MCF 10A (cell line): Measurements from ENCODE around the gene RPTOR. TPM values are rescaled to one million over a fixed set of nuclear protein-coding genes. Genes with fewer than 3 reads are reported as not detected.

Source experiments
- BruUV-seq: library from RNA; stranded (reverse); fragments of 400-500 nt; replicated peaks from 2 replicates; lab custom pipeline; 2021; lab: Mats Ljungman, UMichigan
- CTCF ChIA-PET: fragments of 300-600 bp; sonication (Branson Sonifier 250); formaldehyde crosslinking; extraction: SDS; loops from one replicate; lab custom pipeline; 2021; ENCODE audit warnings: antibody characterized with exemption, inconsistent platforms; lab: Yijun Ruan, JAX
- POLR2A ChIA-PET: fragments of 300-600, 350-650 bp; sonication (Branson Sonifier 250); formaldehyde crosslinking; extraction: SDS; loops from one replicate; lab custom pipeline; 2020; ENCODE audit warnings: antibody characterized with exemption, inconsistent platforms; lab: Yijun Ruan, JAX
- DNase-seq: peaks from one replicate; pipeline ENCODE4 v3.0.0-alpha.2; 2018; ENCODE audit not compliant: unreplicated experiment
- H3K27ac Mint-ChIP-seq: one replicate; pipeline ENCODE4 v1.8.0; 2022; ENCODE audit warnings: mild to moderate bottlenecking, low read depth, mixed read lengths; ENCODE audit not compliant: unreplicated experiment
- H3K27me3 Mint-ChIP-seq: one replicate; pipeline ENCODE4 v1.8.0; 2022; ENCODE audit warnings: mixed read lengths; ENCODE audit not compliant: insufficient read depth, unreplicated experiment
- H3K36me3 Mint-ChIP-seq: one replicate; pipeline ENCODE4 v1.8.0; 2022; ENCODE audit warnings: mild to moderate bottlenecking, moderate library complexity, mixed read lengths; ENCODE audit not compliant: insufficient read depth, unreplicated experiment
- H3K4me1 Mint-ChIP-seq: one replicate; pipeline ENCODE4 v1.8.0; 2022; ENCODE audit warnings: mixed read lengths; ENCODE audit not compliant: insufficient read depth, unreplicated experiment
- H3K4me3 Mint-ChIP-seq: one replicate; pipeline ENCODE4 v1.8.0; 2022; ENCODE audit warnings: mild to moderate bottlenecking, moderate library complexity, mixed read lengths; ENCODE audit not compliant: unreplicated experiment
- H3K9me3 Mint-ChIP-seq: one replicate; pipeline ENCODE4 v1.8.0; 2022; ENCODE audit warnings: mixed read lengths; ENCODE audit not compliant: unreplicated experiment
- intact Hi-C: fragments of 100-400 bp; cut with micrococcal nuclease; formaldehyde crosslinking; loops from 2 replicates; pipeline ENCODE4 v1.14.1; 2022
- total RNA-seq: library from RNA; stranded (reverse); gene quantifications from 2 replicates; pipeline ENCODE4 v1.2.3, GENCODE V29; 2022
- TF ChIP-seq, protein P1 (sequence below): fragments of 200-600 bp; IDR thresholded peaks from one replicate; pipeline ENCODE4 v1.8.0; 2022; ENCODE audit warnings: antibody characterized with exemption, mild to moderate bottlenecking; ENCODE audit not compliant: unreplicated experiment

The RPTOR gene
- total RNA-seq, 1 experiment from 2014 or later = 41.3 TPM

DNA sequence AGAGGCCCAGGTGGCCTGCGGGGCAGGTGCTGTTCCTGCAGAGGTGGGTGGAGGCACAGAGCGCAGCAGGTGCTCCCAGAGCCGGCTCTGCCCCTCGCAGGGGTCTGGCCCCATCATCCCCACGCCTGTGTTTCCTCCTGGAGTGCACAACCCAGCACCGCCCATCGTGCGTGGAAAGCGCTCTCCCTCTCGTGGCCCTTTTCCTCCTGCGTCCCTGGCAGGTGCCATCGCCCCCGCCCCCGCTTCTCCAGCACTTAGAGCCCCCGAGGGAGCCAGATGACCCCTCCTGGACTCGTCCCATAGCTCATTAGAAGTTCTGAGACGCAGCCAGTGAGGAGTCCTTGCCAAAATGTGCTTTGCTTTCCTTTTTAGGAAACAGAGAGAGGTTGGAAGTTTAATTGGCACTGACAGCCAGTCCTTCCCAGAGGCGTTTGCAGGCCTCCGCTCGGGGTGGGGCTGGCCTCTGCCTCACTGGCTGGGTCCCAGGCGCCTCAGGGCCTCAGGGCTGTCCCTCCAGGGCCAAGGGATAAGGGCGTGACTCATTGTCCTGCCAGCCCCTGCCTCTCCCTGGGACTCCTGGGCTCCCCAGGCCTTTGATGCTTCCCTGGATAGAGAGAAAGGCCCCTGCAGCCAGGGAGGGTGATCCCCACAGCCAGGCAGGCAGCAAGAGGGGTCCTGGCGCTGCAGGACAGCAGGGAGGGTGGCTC lies 414.8 kb downstream of the RPTOR start:
- CTCF ChIA-PET = no interaction called here
- Mint-ChIP-seq H3K36me3 (peaks cover 20% of the 10 kb centered on the region), H3K4me3 (no peak overlapping the region), H3K9me3 (no peaks in the 10 kb centered on the region), H3K27me3 (no peaks in the 10 kb centered on the region), H3K4me1 (no peaks in the 10 kb centered on the region), H3K27ac (no peak overlapping the region)
- intact Hi-C loops = no loop called here
- TF ChIP-seq, protein P1, sequence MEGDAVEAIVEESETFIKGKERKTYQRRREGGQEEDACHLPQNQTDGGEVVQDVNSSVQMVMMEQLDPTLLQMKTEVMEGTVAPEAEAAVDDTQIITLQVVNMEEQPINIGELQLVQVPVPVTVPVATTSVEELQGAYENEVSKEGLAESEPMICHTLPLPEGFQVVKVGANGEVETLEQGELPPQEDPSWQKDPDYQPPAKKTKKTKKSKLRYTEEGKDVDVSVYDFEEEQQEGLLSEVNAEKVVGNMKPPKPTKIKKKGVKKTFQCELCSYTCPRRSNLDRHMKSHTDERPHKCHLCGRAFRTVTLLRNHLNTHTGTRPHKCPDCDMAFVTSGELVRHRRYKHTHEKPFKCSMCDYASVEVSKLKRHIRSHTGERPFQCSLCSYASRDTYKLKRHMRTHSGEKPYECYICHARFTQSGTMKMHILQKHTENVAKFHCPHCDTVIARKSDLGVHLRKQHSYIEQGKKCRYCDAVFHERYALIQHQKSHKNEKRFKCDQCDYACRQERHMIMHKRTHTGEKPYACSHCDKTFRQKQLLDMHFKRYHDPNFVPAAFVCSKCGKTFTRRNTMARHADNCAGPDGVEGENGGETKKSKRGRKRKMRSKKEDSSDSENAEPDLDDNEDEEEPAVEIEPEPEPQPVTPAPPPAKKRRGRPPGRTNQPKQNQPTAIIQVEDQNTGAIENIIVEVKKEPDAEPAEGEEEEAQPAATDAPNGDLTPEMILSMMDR = no peak
- POLR2A ChIA-PET = interaction anchor here (0.7 to 1.2 kb wide), 3 partner anchors 17 to 512 kb away, joined by 3 read pairs; no protein-coding TSS in a partner anchor
- no TSS peak for BruUV-seq
- no peak for DNase-seq

DNA sequence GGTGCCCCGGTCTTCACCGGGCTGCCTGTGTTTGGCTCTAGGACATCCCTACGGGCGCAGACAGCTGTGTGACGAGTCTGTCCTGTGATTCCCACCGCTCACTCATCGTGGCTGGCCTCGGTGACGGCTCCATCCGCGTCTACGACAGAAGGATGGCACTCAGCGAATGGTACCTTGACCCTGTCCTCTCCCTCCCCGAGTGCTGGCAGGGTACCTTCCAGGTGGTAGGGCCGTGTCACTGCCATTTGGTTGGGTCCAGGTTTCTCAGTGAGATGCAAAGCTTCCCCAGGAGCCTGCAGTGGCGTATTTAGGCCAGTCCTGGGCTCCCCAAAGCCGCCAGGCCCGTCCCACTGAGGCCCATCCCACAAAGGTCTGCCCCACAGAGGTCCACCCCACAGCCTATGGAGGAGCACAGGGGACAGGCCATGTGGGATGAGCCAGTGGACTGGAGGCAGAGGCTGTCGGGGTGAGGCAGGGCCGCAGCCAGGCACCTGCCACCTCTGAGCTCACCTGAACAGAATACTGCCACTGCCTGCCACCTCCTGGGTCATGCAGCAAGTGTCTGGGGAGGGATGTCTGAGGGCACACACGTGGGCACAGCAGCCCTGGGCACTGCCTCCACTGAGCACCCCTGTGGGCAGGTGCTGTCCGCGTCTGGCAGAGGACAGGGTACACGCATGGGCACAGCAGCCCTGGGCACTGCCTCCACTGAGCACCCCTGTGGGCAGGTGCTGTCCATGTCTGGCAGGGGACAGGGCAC lies 415.6 kb downstream of the RPTOR start:
- DNase-seq = no peak
- BruUV-seq = no TSS peak
- no peaks in the 10 kb centered on the region for H3K9me3 Mint-ChIP-seq
- peaks cover 17% of the 10 kb centered on the region for H3K36me3 Mint-ChIP-seq
- CTCF ChIA-PET = no interaction called here
- no peak overlapping the region for H3K4me3 Mint-ChIP-seq
- no peaks in the 10 kb centered on the region for H3K4me1 Mint-ChIP-seq
- POLR2A ChIA-PET = interaction anchor here (1.2 kb wide), 1 partner anchor 506 kb away, joined by 3 read pairs; no protein-coding TSS in a partner anchor
- no peak overlapping the region for H3K27ac Mint-ChIP-seq
- intact Hi-C loops = no loop called here
- TF ChIP-seq, protein P1 = no peak
- H3K27me3 Mint-ChIP-seq = no peaks in the 10 kb centered on the region

DNA sequence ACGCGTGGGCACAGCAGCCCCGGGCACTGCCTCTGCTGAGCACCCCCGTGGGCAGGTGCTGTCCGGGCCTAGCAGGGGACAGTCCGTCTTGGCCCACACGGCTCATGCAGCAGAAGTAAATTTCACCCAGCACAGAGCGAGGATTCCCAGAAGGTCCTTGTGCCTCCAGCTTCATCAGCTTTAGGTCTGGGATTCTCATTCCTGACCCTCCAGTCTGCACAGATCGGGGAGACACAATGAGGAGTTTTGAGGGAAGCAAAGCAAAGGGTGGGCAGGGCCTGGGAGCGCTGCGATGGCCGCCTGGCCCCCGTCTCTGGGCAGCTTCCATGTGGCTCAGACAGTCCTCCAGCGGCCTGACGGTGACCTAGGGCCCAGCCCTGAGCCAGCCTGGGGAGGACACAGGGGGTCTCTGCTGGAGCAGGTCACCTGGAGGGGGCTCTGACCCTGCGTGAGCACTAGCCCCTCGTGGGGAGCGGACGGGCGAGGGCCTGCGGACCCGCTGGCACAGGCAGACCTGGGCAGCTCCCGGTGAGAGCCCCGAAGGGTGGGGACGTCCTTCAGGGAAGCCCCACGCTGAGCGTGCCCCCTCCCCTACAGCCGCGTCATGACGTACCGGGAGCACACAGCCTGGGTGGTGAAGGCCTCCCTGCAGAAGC lies 416.3 kb downstream of the RPTOR start:
- ChIA-PET CTCF (interaction anchor here (0.8 kb wide), 1 partner anchor 391 kb away, joined by 3 read pairs; no protein-coding TSS in a partner anchor), POLR2A (interaction anchor here (1.2 kb wide), 1 partner anchor 506 kb away, joined by 3 read pairs; no protein-coding TSS in a partner anchor)
- Mint-ChIP-seq H3K9me3 (no peaks in the 10 kb centered on the region), H3K36me3 (peaks cover 23% of the 10 kb centered on the region), H3K4me1 (no peaks in the 10 kb centered on the region), H3K27me3 (no peaks in the 10 kb centered on the region), H3K4me3 (no peak overlapping the region), H3K27ac (no peak overlapping the region)
- TF ChIP-seq, protein P1 = no peak
- no peak for DNase-seq
- intact Hi-C loops = no loop called here
- BruUV-seq = no TSS peak
